GM21367 (cell line): ENCODE results near the gene SMC2.

Source experiments
- ATAC-seq: cut with Tn5 transposase; IDR thresholded peaks from one replicate; pipeline ENCODE4 v1.9.1; 2021; ENCODE audit not compliant: unreplicated experiment

Gene SMC2

GRCh38 chr9:104093647-104094533 is at the start of gene SMC2:
TSS of gene SMC2 (plus strand) at chr9:104094309. CDS start at chr9:104095385, 1,076 bp downstream.
- peak; percentile 79 for ATAC-seq

GRCh38 chr9:104068546-104068945 is 25.6 kb upstream of the SMC2 start:
- ATAC-seq = no peak

GRCh38 chr9:104069288-104069687 is 24.8 kb upstream of the SMC2 start:
- no peak for ATAC-seq

GRCh38 chr9:104071589-104071988 is 22.5 kb upstream of the SMC2 start:
- ATAC-seq = no peak

GRCh38 chr9:104073098-104073769 is 20.9 kb upstream of the SMC2 start:
- no peak for ATAC-seq

- no peak for ATAC-seq
These were observed 20.4 kb upstream of the SMC2 start for GRCh38 chr9:104073770-104074133.

- no peak for ATAC-seq
These were observed 19.2 kb upstream of the SMC2 start for GRCh38 chr9:104074876-104075275.

- ATAC-seq = no peak
These were observed 18.0 kb upstream of the SMC2 start for GRCh38 chr9:104075801-104076753.

GRCh38 chr9:104078596-104078995 is 15.5 kb upstream of the SMC2 start:
- ATAC-seq = no peak

GRCh38 chr9:104080983-104081382 is 13.1 kb upstream of the SMC2 start:
- no peak for ATAC-seq

GRCh38 chr9:104082168-104082567 is 11.9 kb upstream of the SMC2 start:
- ATAC-seq = no peak

- ATAC-seq = no peak
These were observed 8.6 kb upstream of the SMC2 start for GRCh38 chr9:104085525-104085924.

GRCh38 chr9:104087894-104088293 is 6.2 kb upstream of the SMC2 start:
- ATAC-seq = no peak

- ATAC-seq = no peak
These were observed 5.7 kb upstream of the SMC2 start for GRCh38 chr9:104088416-104088815.

- ATAC-seq = no peak
These were observed 3.5 kb upstream of the SMC2 start for GRCh38 chr9:104090578-104090977.

GRCh38 chr9:104091116-104091515 is 3.0 kb upstream of the SMC2 start:
- no peak for ATAC-seq

- peak; percentile 43 for ATAC-seq
These were observed 2.4 kb upstream of the SMC2 start for GRCh38 chr9:104091708-104092107.

- ATAC-seq = no peak
These were observed 1.9 kb upstream of the SMC2 start for GRCh38 chr9:104092192-104092591.

- ATAC-seq = no peak
These were observed 1.1 kb upstream of the SMC2 start for GRCh38 chr9:104092875-104093600.

GRCh38 chr9:104094534-104095015 is 466 bp downstream of the SMC2 start:
- peak; percentile 0 for ATAC-seq
